HepG2 (cell line): ENCODE measurements around the gene CYP46A1. TPM values are rescaled to one million over a fixed set of nuclear protein-coding genes. Genes with fewer than 3 reads are reported as not detected.

Source experiments
- ATAC-seq: fragments of 200-7000 bp; cut with Tn5 transposase; 3 replicates; pipeline ENCODE4 v1.9.1; 2020; ENCODE audit warnings: mild to moderate bottlenecking, moderate library complexity
- BruUV-seq: library from RNA; stranded (reverse); fragments of 400-500 nt; replicated peaks from 2 replicates; lab custom pipeline; 2021; lab: Mats Ljungman, UMichigan
- CTCF ChIA-PET: fragments of 300-600 bp; formaldehyde crosslinking; extraction: SDS; loops from one replicate; lab custom pipeline; 2021; ENCODE audit warnings: low total read pairs, inconsistent platforms, low intra/inter-chr PET ratio; lab: Yijun Ruan, JAX
- POLR2A ChIA-PET: fragments of 350-600 bp; sonication (Branson Sonifier 250); formaldehyde crosslinking; loops from one replicate; lab custom pipeline; 2020; ENCODE audit warnings: antibody characterized with exemption, inconsistent platforms; lab: Yijun Ruan, JAX
- DNase-seq: peaks from one replicate; pipeline ENCODE4 v3.0.0-alpha.2; 2015; ENCODE audit warnings: low spot score
- FAIRE-seq: peaks from 3 replicates; lab custom pipeline; 2011; peaks lifted over from hg19 to GRCh38; lab: Jason Lieb, UNC
- H2AFZ ChIP-seq: one replicate; pipeline ENCODE4 v1.6.1; 2011; ENCODE audit warnings: low read length, inconsistent platforms
- H3K27ac ChIP-seq: fragments of 300-600 bp; 3 replicates; pipeline ENCODE4 v1.8.0; 2011; ENCODE audit warnings: mixed run types, mild to moderate bottlenecking, mixed read lengths, low read length, inconsistent platforms; ENCODE audit not compliant: insufficient read depth; ENCODE audit errors: extremely low read length
- H3K27me3 ChIP-seq, 2 experiments: fragments of 200-600 bp in 1 of 2; 2 replicates in 1 of 2; 3 replicates in 1 of 2; pipeline versions ENCODE4 v1.6.0 to v1.8.0; 2011; ENCODE audit warnings: low read length in 2 of 2, mild to moderate bottlenecking in 2 of 2, moderate library complexity in 2 of 2, inconsistent platforms in 1 of 2; ENCODE audit not compliant: insufficient read depth in 2 of 2, control insufficient read depth in 1 of 2
- H3K36me3 ChIP-seq, 2 experiments: fragments of 200-600 bp in 1 of 2; replicated peaks in 1 of 2; 2 replicates in 1 of 2; 3 replicates in 1 of 2; pipeline versions ENCODE4 v1.5.1 to v1.8.0; 2011; ENCODE audit warnings: low read length in 2 of 2, inconsistent platforms in 1 of 2; ENCODE audit not compliant: insufficient read depth in 2 of 2, control insufficient read depth in 1 of 2
- H3K4me1 ChIP-seq: 2 replicates; pipeline ENCODE4 v1.5.1; 2012; ENCODE audit warnings: low read length, inconsistent platforms; ENCODE audit not compliant: insufficient read depth
- H3K4me2 ChIP-seq: 2 replicates; pipeline ENCODE4 v1.6.0; 2011; ENCODE audit warnings: low read depth, low read length, inconsistent platforms
- H3K4me3 ChIP-seq, 3 experiments: fragments of 200-600 bp in 1 of 3; sonication (generic), shearing (Covaris generic) in 1 of 3; replicated peaks in 1 of 3; 2 replicates each; pipeline ENCODE4 v1.5.1; 2011 to 2016; ENCODE audit warnings: low read length in 3 of 3, inconsistent platforms in 2 of 3, low read depth in 2 of 3, mild to moderate bottlenecking in 2 of 3, control low read depth in 1 of 3, mixed read lengths in 1 of 3; ENCODE audit not compliant: insufficient read depth in 1 of 3
- H3K79me2 ChIP-seq: one replicate; pipeline ENCODE4 v1.6.1; 2011; ENCODE audit warnings: low read length, inconsistent platforms; ENCODE audit not compliant: insufficient read depth
- H3K9ac ChIP-seq: 2 replicates; pipeline ENCODE4 v1.6.0; 2011; ENCODE audit warnings: mild to moderate bottlenecking, low read depth, low read length, inconsistent platforms; ENCODE audit not compliant: insufficient read depth
- H3K9me3 ChIP-seq: 2 replicates; pipeline ENCODE4 v1.5.1; 2012; ENCODE audit warnings: mild to moderate bottlenecking, low read length
- H4K20me1 ChIP-seq: 2 replicates; pipeline ENCODE4 v1.6.0; 2011; ENCODE audit warnings: inconsistent platforms, mild to moderate bottlenecking, low read length, moderate library complexity; ENCODE audit not compliant: insufficient read depth
- BATF2 ChIP-seq: sonication (generic); formaldehyde crosslinking; IDR thresholded peaks from 2 replicates; pipeline ENCODE4 v1.8.0; 2022; ENCODE audit warnings: mild to moderate bottlenecking, missing genetic modification reagents, moderate library complexity
- BRCA1 ChIP-seq: sonication (generic); formaldehyde crosslinking; IDR thresholded peaks from 2 replicates; pipeline ENCODE4 v1.4.0; 2020; ENCODE audit warnings: missing genetic modification reagents
- BRD4 ChIP-seq: sonication (generic); formaldehyde crosslinking; IDR thresholded peaks from 2 replicates; pipeline ENCODE4 v1.4.0; 2020; ENCODE audit warnings: missing genetic modification reagents
- HDAC1 ChIP-seq: sonication (generic); formaldehyde crosslinking; IDR thresholded peaks from 2 replicates; pipeline ENCODE4 v1.5.1; 2020; ENCODE audit warnings: mild to moderate bottlenecking, missing genetic modification reagents
- IRX3 ChIP-seq: sonication (generic); formaldehyde crosslinking; IDR thresholded peaks from 2 replicates; pipeline ENCODE4 v1.8.1; 2023; ENCODE audit warnings: mild to moderate bottlenecking, low read depth, missing genetic modification reagents, borderline replicate concordance
- JARID2 ChIP-seq: sonication (generic); formaldehyde crosslinking; IDR thresholded peaks from 2 replicates; pipeline ENCODE4 v1.8.1; 2023; ENCODE audit warnings: missing genetic modification reagents, inconsistent platforms; ENCODE audit not compliant: insufficient replicate concordance
- KLF9 ChIP-seq: IDR thresholded peaks from 2 replicates; pipeline ENCODE4 v1.6.1; 2016; ENCODE audit warnings: low read depth
- LCORL ChIP-seq, 2 experiments: fragments of 450-650 bp in 1 of 2; sonication (generic) in 1 of 2; formaldehyde crosslinking in 1 of 2; IDR thresholded peaks; 2 replicates each; pipeline versions ENCODE4 v1.5.0 to v1.6.1; 2017 to 2020; ENCODE audit warnings: antibody characterized with exemption in 1 of 2, missing genetic modification reagents in 1 of 2
- MAF1 ChIP-seq: sonication (generic); formaldehyde crosslinking; IDR thresholded peaks from 2 replicates; pipeline ENCODE4 v1.5.0; 2020; ENCODE audit warnings: missing genetic modification reagents, borderline replicate concordance
- SIX1 ChIP-seq: sonication (generic); formaldehyde crosslinking; IDR thresholded peaks from 2 replicates; pipeline ENCODE4 v1.4.0; 2020; ENCODE audit warnings: missing genetic modification reagents, borderline replicate concordance
- STAG1 ChIP-seq: sonication (generic); formaldehyde crosslinking; IDR thresholded peaks from 2 replicates; pipeline ENCODE4 v1.4.0; 2020; ENCODE audit warnings: missing genetic modification reagents
- TFDP2 ChIP-seq: sonication (generic); formaldehyde crosslinking; IDR thresholded peaks from 2 replicates; pipeline ENCODE4 v1.4.0; 2020; ENCODE audit warnings: missing genetic modification reagents
- ZFP82 ChIP-seq: sonication (generic); formaldehyde crosslinking; IDR thresholded peaks from 2 replicates; pipeline ENCODE4 v1.5.1; 2020; ENCODE audit warnings: mild to moderate bottlenecking, missing genetic modification reagents, borderline replicate concordance
- ZKSCAN1 ChIP-seq: fragments of 150-350 bp; IDR thresholded peaks from 2 replicates; pipeline ENCODE4 v1.6.1; 2014; ENCODE audit warnings: low read length
- ZNF292 ChIP-seq: sonication (generic); formaldehyde crosslinking; IDR thresholded peaks from 2 replicates; pipeline ENCODE4 v1.8.1; 2022; ENCODE audit warnings: mild to moderate bottlenecking, low read depth, missing genetic modification reagents, borderline replicate concordance
- ZNF354B ChIP-seq: sonication (generic); formaldehyde crosslinking; IDR thresholded peaks from 2 replicates; pipeline ENCODE4 v1.8.0; 2022; ENCODE audit warnings: mild to moderate bottlenecking, missing genetic modification reagents
- ZNF749 ChIP-seq: sonication (generic); formaldehyde crosslinking; IDR thresholded peaks from 2 replicates; pipeline ENCODE4 v1.8.0; 2022; ENCODE audit warnings: mild to moderate bottlenecking, missing genetic modification reagents, moderate library complexity, borderline replicate concordance
- WGBS: methylation state at CpG from one replicate; pipeline ENCODE4 v1.1.6; 2017; ENCODE audit warnings: low lambda C conversion rate; 5-methylcytosine and 5-hydroxymethylcytosine counted together
- in situ Hi-C: cut with HindIII; loops from 2 replicates; pipeline ENCODE4 v1.10.0; 2017; ENCODE audit warnings: low pct_unique_long_range_greater_than_20kb; ENCODE audit not compliant: extremely low pct_ligation_motif_present
- intact Hi-C: fragments of 100-400 bp; cut with micrococcal nuclease; formaldehyde crosslinking; loops from one replicate; pipeline ENCODE4 v1.10.0; 2022; ENCODE audit not compliant: unreplicated experiment
- polyA plus RNA-seq, 8 experiments: library from polyadenylated mRNA; depleted of rRNA in 3 of 8; stranded (reverse) in 7 of 8; unstranded in 1 of 8; fragments of >200 nt; fragmentation: Illumina TruSeq in 4 of 8; extraction: Trizol in 4 of 8; gene quantifications; 2 replicates each; pipeline versions ENCODE4 v1.2.1 to v1.2.3, GENCODE V29; 2011 to 2016; ENCODE audit warnings: low read depth in 4 of 8, missing spikeins in 1 of 8, mixed read lengths in 1 of 8; ENCODE audit not compliant: insufficient read depth in 1 of 8
- total RNA-seq, 5 experiments: library from RNA; depleted of rRNA; stranded (reverse); fragments of >200 nt; fragmentation: Illumina TruSeq; extraction: Trizol; gene quantifications; 2 replicates each; pipeline ENCODE4 v1.2.3, GENCODE V29; 2016; ENCODE audit warnings: low read depth in 1 of 5

The CYP46A1 gene
- total and polyA plus RNA-seq, 2 of the 13 experiments (the other 11 are each of a cell fraction or from before 2014, with no cell fraction given): not detected

GRCh38 chr14:99635116-99635515, 49.0 kb upstream of the CYP46A1 start:
- Histone ChIP-seq H3K4me3 (no peak overlapping the region), H3K9me3 (no peaks in the 10 kb centered on the region), H3K4me2 (no peak overlapping the region), H3K27ac (no peak overlapping the region), H3K36me3 (no peaks in the 10 kb centered on the region), H3K4me1 (peaks cover 16% of the 10 kb centered on the region; the same call in 1 of the 2 replicates), H3K79me2 (no peaks in the 10 kb centered on the region), H3K9ac (no peak overlapping the region), H2AFZ (no peak overlapping the region), H4K20me1 (no peaks in the 10 kb centered on the region), H3K27me3 (peaks cover 7 to 45% of the 10 kb centered on the region in 2 experiments; a peak in 3 of 5 replicates)
- ChIA-PET POLR2A (no interaction called here), CTCF (no interaction called here)
- in situ Hi-C loops: no loop called here
- TF ChIP-seq ZNF354B (no peak), MAF1 (CRISPR knock-in tag) (no peak), IRX3 (no peak), ZKSCAN1 (no peak), JARID2 (no peak), BATF2 (CRISPR knock-in tag) (no peak), BRCA1 (CRISPR knock-in tag) (no peak), ZFP82 (no peak)
- DNase-seq: no peak
- WGBS: 72% methylated on average over 8 of the region's 8 CpGs
- BruUV-seq: no TSS peak
- FAIRE-seq: no peak
- ATAC-seq: no peak
- intact Hi-C loops: no loop called here

GRCh38 chr14:99636487-99636886, 47.6 kb upstream of the CYP46A1 start:
- Histone ChIP-seq H3K4me2 (no peak overlapping the region), H3K27ac (no peak overlapping the region), H3K9me3 (no peaks in the 10 kb centered on the region), H3K4me3 (no peak overlapping the region), H3K36me3 (no peaks in the 10 kb centered on the region), H2AFZ (no peak overlapping the region), H4K20me1 (no peaks in the 10 kb centered on the region), H3K4me1 (peaks cover 16% of the 10 kb centered on the region; the same call in 1 of the 2 replicates), H3K27me3 (peaks cover 7 to 35% of the 10 kb centered on the region in 2 experiments; a peak in 3 of 5 replicates), H3K79me2 (no peaks in the 10 kb centered on the region), H3K9ac (no peak overlapping the region)
- no peak for FAIRE-seq
- ChIA-PET CTCF (no interaction called here), POLR2A (no interaction called here)
- DNase-seq: no peak
- WGBS: 6% methylated on average over 5 of the region's 5 CpGs
- TF ChIP-seq SIX1 (CRISPR knock-in tag) (no peak), BRD4 (CRISPR knock-in tag) (no peak), LCORL (IDR thresholded peaks at IDR 0.05) (no peak), LCORL (CRISPR knock-in tag; IDR thresholded peaks at IDR 0.05) (no peak), HDAC1 (CRISPR knock-in tag) (no peak), TFDP2 (CRISPR knock-in tag) (no peak), ZNF749 (CRISPR knock-in tag) (no peak), ZNF292 (no peak), STAG1 (CRISPR knock-in tag) (no peak), KLF9 (CRISPR knock-in tag) (no peak)
- in situ Hi-C loops: no loop called here
- BruUV-seq: no TSS peak
- intact Hi-C loops: no loop called here
- ATAC-seq: no peak
